ENCODE data around the gene MICAL2.

MICAL2 gene

GRCh38 chr11:12174128-12174476, 63.7 kb downstream of the MICAL2 start:
- no peak for DNase-seq

GRCh38 chr11:12174477-12175143, 64.2 kb downstream of the MICAL2 start:
- DNase-seq: no peak

- no peak for DNase-seq
Observed at GRCh38 chr11:12175694-12176241, 65.4 kb downstream of the MICAL2 start.

- no peak for DNase-seq
Observed at GRCh38 chr11:12176410-12176809, 66.0 kb downstream of the MICAL2 start.

GRCh38 chr11:12177739-12178338, 67.4 kb downstream of the MICAL2 start:
- DNase-seq: no peak

GRCh38 chr11:12179019-12179418, 68.6 kb downstream of the MICAL2 start:
- no peak for DNase-seq

GRCh38 chr11:12179531-12179930, 69.1 kb downstream of the MICAL2 start:
- no peak for DNase-seq

- no peak for DNase-seq
Observed at GRCh38 chr11:12180257-12181205, 70.1 kb downstream of the MICAL2 start.

- no peak for DNase-seq
Observed at GRCh38 chr11:12182302-12182675, 71.9 kb downstream of the MICAL2 start.

- DNase-seq: no peak
Observed at GRCh38 chr11:12182676-12183541, 72.5 kb downstream of the MICAL2 start.

GRCh38 chr11:12183827-12184620, 73.6 kb downstream of the MICAL2 start:
- DNase-seq: no peak

GRCh38 chr11:12184699-12185098, 74.3 kb downstream of the MICAL2 start:
- no peak for DNase-seq

GRCh38 chr11:12185106-12185690, 74.8 kb downstream of the MICAL2 start:
- no peak for DNase-seq

GRCh38 chr11:12185914-12186313, 75.5 kb downstream of the MICAL2 start:
- no peak for DNase-seq

GRCh38 chr11:12186701-12187100, 76.3 kb downstream of the MICAL2 start:
- no peak for DNase-seq

GRCh38 chr11:12187399-12187798, 77.0 kb downstream of the MICAL2 start:
- DNase-seq: no peak

GRCh38 chr11:12188548-12189317, 78.3 kb downstream of the MICAL2 start:
- no peak for DNase-seq

- DNase-seq: no peak
Observed at GRCh38 chr11:12189543-12190235, 79.3 kb downstream of the MICAL2 start.

- DNase-seq: no peak
Observed at GRCh38 chr11:12190511-12190910, 80.1 kb downstream of the MICAL2 start.

Data from effector CD4-positive, alpha-beta T cell (primary cell).